GM19467 (cell line): ENCODE measurements around the gene PLEKHG4B.
"Not testable (repeated sequence)": the region's sequence is repeated elsewhere in the genome, so short reads cannot be mapped to it uniquely, and the experiment has no call there.

ENCODE experiments used
- ATAC-seq: cut with Tn5 transposase; IDR thresholded peaks from one replicate; pipeline ENCODE4 v1.9.1; 2021; ENCODE audit warnings: mild to moderate bottlenecking, moderate library complexity; ENCODE audit not compliant: unreplicated experiment

PLEKHG4B gene

GRCh38 chr5:197892-198489 is 106.0 kb downstream of the PLEKHG4B start:
- no peak for ATAC-seq

- ATAC-seq, result no peak
Observed at GRCh38 chr5:198516-199196, 106.7 kb downstream of the PLEKHG4B start.

GRCh38 chr5:199197-199949 is 107.4 kb downstream of the PLEKHG4B start:
- no peak for ATAC-seq

- ATAC-seq, result no peak
Observed at GRCh38 chr5:199950-200645, 108.1 kb downstream of the PLEKHG4B start.

GRCh38 chr5:200985-201384 is 109.0 kb downstream of the PLEKHG4B start:
- no peak for ATAC-seq

- ATAC-seq, result no peak
Observed at GRCh38 chr5:201672-202071, 109.7 kb downstream of the PLEKHG4B start.

- no peak for ATAC-seq
Observed at GRCh38 chr5:203246-203930, 111.4 kb downstream of the PLEKHG4B start.

GRCh38 chr5:204001-204400 is 112.0 kb downstream of the PLEKHG4B start:
- ATAC-seq, result no peak

- no peak for ATAC-seq
Observed at GRCh38 chr5:204462-204861, 112.5 kb downstream of the PLEKHG4B start.

GRCh38 chr5:204966-205670 is 113.2 kb downstream of the PLEKHG4B start:
- ATAC-seq, result no peak

GRCh38 chr5:206406-206805 is 114.4 kb downstream of the PLEKHG4B start:
- no peak for ATAC-seq

- ATAC-seq, result no peak
Observed at GRCh38 chr5:206927-207536, 115.1 kb downstream of the PLEKHG4B start.

GRCh38 chr5:207599-207998 is 115.6 kb downstream of the PLEKHG4B start:
- no peak for ATAC-seq

- no peak for ATAC-seq
Observed at GRCh38 chr5:208449-209114, 116.6 kb downstream of the PLEKHG4B start.

GRCh38 chr5:213803-214395 is 121.9 kb downstream of the PLEKHG4B start:
- no peak for ATAC-seq

- not testable (repeated sequence) for ATAC-seq
Observed at GRCh38 chr5:215256-215655, 123.3 kb downstream of the PLEKHG4B start.

- not testable (repeated sequence) for ATAC-seq
Observed at GRCh38 chr5:216076-216475, 124.1 kb downstream of the PLEKHG4B start.

GRCh38 chr5:217494-218456 is 125.8 kb downstream of the PLEKHG4B start, which contains the start of the genes CCDC127 and SDHA:
Gene CCDC127 (minus strand): TSS chr5:218153. CDS start chr5:216849, 1,304 bp downstream.
Gene SDHA (plus strand): TSS chr5:218320. CDS start chr5:218356, 36 bp downstream.
- peak; percentile 72 for ATAC-seq
